LoVo (cell line): ENCODE measurements around the gene SLFNL1.

Experiments
- DNase-seq: peaks from one replicate; pipeline ENCODE4 v3.0.0-alpha.2; 2016; ENCODE audit warnings: low spot score

SLFNL1 gene

GRCh38 chr1:40986328-40986783, 35.2 kb downstream of the SLFNL1 start:
- DNase-seq: no peak

GRCh38 chr1:40985875-40986274, 35.6 kb downstream of the SLFNL1 start:
- no peak for DNase-seq

- no peak for DNase-seq
These were observed 36.4 kb downstream of the SLFNL1 start for GRCh38 chr1:40985161-40985560.

GRCh38 chr1:40984531-40984930, 37.0 kb downstream of the SLFNL1 start:
- DNase-seq: no peak

- DNase-seq: no peak
These were observed 37.5 kb downstream of the SLFNL1 start for GRCh38 chr1:40984066-40984465.

- DNase-seq: no peak
These were observed 38.2 kb downstream of the SLFNL1 start for GRCh38 chr1:40983286-40983685.

GRCh38 chr1:40982721-40983120, 38.8 kb downstream of the SLFNL1 start:
- DNase-seq: no peak

GRCh38 chr1:40981691-40982448, 39.7 kb downstream of the SLFNL1 start:
- no peak for DNase-seq

- peak; percentile 12 for DNase-seq
These were observed 40.9 kb downstream of the SLFNL1 start for GRCh38 chr1:40980453-40981121.

- DNase-seq: no peak
These were observed 41.5 kb downstream of the SLFNL1 start for GRCh38 chr1:40980068-40980452.

GRCh38 chr1:40979241-40980067, 42.1 kb downstream of the SLFNL1 start, which contains the start of gene CTPS1:
TSS of gene CTPS1 (plus strand) at chr1:40979696. CDS start at chr1:40983291, 3,595 bp downstream.
- DNase-seq: peak; percentile 91

GRCh38 chr1:40978886-40979240, 42.7 kb downstream of the SLFNL1 start:
- no peak for DNase-seq

GRCh38 chr1:40977716-40978115, 43.8 kb downstream of the SLFNL1 start:
- DNase-seq: no peak

- DNase-seq: no peak
These were observed 44.4 kb downstream of the SLFNL1 start for GRCh38 chr1:40976952-40977690.

- no peak for DNase-seq
These were observed 46.6 kb downstream of the SLFNL1 start for GRCh38 chr1:40974945-40975344.

GRCh38 chr1:40973912-40974311, 47.6 kb downstream of the SLFNL1 start:
- DNase-seq: no peak

- no peak for DNase-seq
These were observed 49.6 kb downstream of the SLFNL1 start for GRCh38 chr1:40971966-40972365.

- DNase-seq: no peak
These were observed 52.1 kb downstream of the SLFNL1 start for GRCh38 chr1:40969445-40969844.

GRCh38 chr1:40966417-40966816, 55.1 kb downstream of the SLFNL1 start:
- DNase-seq: no peak
